Stimulated activated naive CD8-positive, alpha-beta T cell treated with anti-CD3 and anti-CD28 coated beads, Interleukin-15, Interleukin-2, amounts not matched to agents 100 ng/mL and 50 ng/mL, for 24 hours (primary cell): Measurements from ENCODE around the gene CMTM1.

ENCODE experiments used
- H3K27ac Mint-ChIP-seq: one replicate; pipeline ENCODE4 v1.8.0; 2021; ENCODE audit warnings: mild to moderate bottlenecking, mixed read lengths
- H3K27me3 Mint-ChIP-seq: one replicate; pipeline ENCODE4 v1.8.0; 2021; ENCODE audit warnings: mixed read lengths
- H3K36me3 Mint-ChIP-seq: one replicate; pipeline ENCODE4 v1.8.0; 2021; ENCODE audit warnings: low read depth, mixed read lengths
- H3K4me1 Mint-ChIP-seq: one replicate; pipeline ENCODE4 v1.8.0; 2021; ENCODE audit warnings: low read depth, mixed read lengths
- H3K4me3 Mint-ChIP-seq: one replicate; pipeline ENCODE4 v1.8.0; 2021; ENCODE audit warnings: mild to moderate bottlenecking, mixed read lengths
- H3K9me3 Mint-ChIP-seq: one replicate; pipeline ENCODE4 v1.8.0; 2021; ENCODE audit warnings: mixed read lengths

Gene CMTM1

GRCh38 chr16:66566051-66566901 is at the start of gene CMTM1:
Gene CMTM1, plus strand, starts transcription at chr16:66566439. Its CDS starts 75 bp downstream, at chr16:66566514.
- no peaks in the 10 kb centered on the region for H3K27me3 Mint-ChIP-seq
- peaks cover 48% of the 10 kb centered on the region for H3K4me1 Mint-ChIP-seq
- no peaks in the 10 kb centered on the region for H3K9me3 Mint-ChIP-seq
- no peak within 1 kb of the TSS for H3K4me3 Mint-ChIP-seq
- peaks cover 52% of the 10 kb centered on the region for H3K36me3 Mint-ChIP-seq
- H3K27ac Mint-ChIP-seq = no peak within 1 kb of the TSS

GRCh38 chr16:66516509-66516807 is 49.8 kb upstream of the CMTM1 start:
- no peaks in the 10 kb centered on the region for H3K36me3 Mint-ChIP-seq

GRCh38 chr16:66516808-66517585 is 49.2 kb upstream of the CMTM1 start:
- no peaks in the 10 kb centered on the region for H3K9me3 Mint-ChIP-seq
- H3K4me3 Mint-ChIP-seq = peak overlapping the region; percentile 82
- no peaks in the 10 kb centered on the region for H3K36me3 Mint-ChIP-seq

More at GRCh38 chr16:66516509-66516807, 49.8 kb upstream of the CMTM1 start:
- H3K9me3 Mint-ChIP-seq = no peaks in the 10 kb centered on the region
- peak overlapping the region; percentile 96 for H3K27ac Mint-ChIP-seq
- peak overlapping the region; percentile 82 for H3K4me3 Mint-ChIP-seq
- no peaks in the 10 kb centered on the region for H3K27me3 Mint-ChIP-seq
- H3K4me1 Mint-ChIP-seq = peaks cover 73% of the 10 kb centered on the region

GRCh38 chr16:66517586-66518263 is 48.5 kb upstream of the CMTM1 start:
- H3K4me3 Mint-ChIP-seq = peak overlapping the region; percentile 82
- no peaks in the 10 kb centered on the region for H3K36me3 Mint-ChIP-seq
- peak overlapping the region; percentile 96 for H3K27ac Mint-ChIP-seq
- no peaks in the 10 kb centered on the region for H3K9me3 Mint-ChIP-seq
- peaks cover 81% of the 10 kb centered on the region for H3K4me1 Mint-ChIP-seq
- H3K27me3 Mint-ChIP-seq = no peaks in the 10 kb centered on the region

More at GRCh38 chr16:66516808-66517585, 49.2 kb upstream of the CMTM1 start:
- Mint-ChIP-seq H3K27me3 (no peaks in the 10 kb centered on the region), H3K27ac (peak overlapping the region; percentile 96), H3K4me1 (peaks cover 74% of the 10 kb centered on the region)

- Mint-ChIP-seq H3K27me3 (no peaks in the 10 kb centered on the region), H3K36me3 (no peaks in the 10 kb centered on the region), H3K4me1 (peaks cover 100% of the 10 kb centered on the region), H3K9me3 (no peaks in the 10 kb centered on the region), H3K4me3 (no peak overlapping the region), H3K27ac (peak overlapping the region; percentile 97)
Observed at GRCh38 chr16:66519482-66520373, 46.5 kb upstream of the CMTM1 start.

- H3K4me3 Mint-ChIP-seq = peak overlapping the region; percentile 13
- H3K9me3 Mint-ChIP-seq = no peaks in the 10 kb centered on the region
- H3K27me3 Mint-ChIP-seq = no peaks in the 10 kb centered on the region
- peak overlapping the region; percentile 97 for H3K27ac Mint-ChIP-seq
- peaks cover 99% of the 10 kb centered on the region for H3K4me1 Mint-ChIP-seq
- no peaks in the 10 kb centered on the region for H3K36me3 Mint-ChIP-seq
Observed at GRCh38 chr16:66520406-66521170, 45.7 kb upstream of the CMTM1 start.

- Mint-ChIP-seq H3K27ac (peak overlapping the region; percentile 97), H3K4me1 (peaks cover 99% of the 10 kb centered on the region), H3K4me3 (peak overlapping the region; percentile 72), H3K36me3 (no peaks in the 10 kb centered on the region), H3K9me3 (no peaks in the 10 kb centered on the region), H3K27me3 (no peaks in the 10 kb centered on the region)
Observed at GRCh38 chr16:66521252-66521713, 45.0 kb upstream of the CMTM1 start.

GRCh38 chr16:66521951-66522771 is 44.1 kb upstream of the CMTM1 start:
- H3K4me1 Mint-ChIP-seq = peaks cover 91% of the 10 kb centered on the region
- H3K27me3 Mint-ChIP-seq = no peaks in the 10 kb centered on the region
- H3K9me3 Mint-ChIP-seq = no peaks in the 10 kb centered on the region
- H3K4me3 Mint-ChIP-seq = peak overlapping the region; percentile 72
- no peaks in the 10 kb centered on the region for H3K36me3 Mint-ChIP-seq
- peak overlapping the region; percentile 97 for H3K27ac Mint-ChIP-seq

GRCh38 chr16:66522816-66523590 is 43.2 kb upstream of the CMTM1 start:
- no peaks in the 10 kb centered on the region for H3K36me3 Mint-ChIP-seq
- H3K4me1 Mint-ChIP-seq = peaks cover 83% of the 10 kb centered on the region
- H3K27me3 Mint-ChIP-seq = no peaks in the 10 kb centered on the region
- no peaks in the 10 kb centered on the region for H3K9me3 Mint-ChIP-seq
- H3K27ac Mint-ChIP-seq = peak overlapping the region; percentile 97
- no peak overlapping the region for H3K4me3 Mint-ChIP-seq

GRCh38 chr16:66523861-66524354 is 42.3 kb upstream of the CMTM1 start:
- no peaks in the 10 kb centered on the region for H3K27me3 Mint-ChIP-seq
- peaks cover 2% of the 10 kb centered on the region for H3K36me3 Mint-ChIP-seq
- H3K27ac Mint-ChIP-seq = peak overlapping the region; percentile 97
- H3K4me3 Mint-ChIP-seq = peak overlapping the region; percentile 56
- no peaks in the 10 kb centered on the region for H3K9me3 Mint-ChIP-seq
- peaks cover 75% of the 10 kb centered on the region for H3K4me1 Mint-ChIP-seq

GRCh38 chr16:66524601-66525164 is 41.6 kb upstream of the CMTM1 start:
- Mint-ChIP-seq H3K9me3 (no peaks in the 10 kb centered on the region), H3K36me3 (peaks cover 7% of the 10 kb centered on the region), H3K27ac (peak overlapping the region; percentile 71), H3K27me3 (no peaks in the 10 kb centered on the region), H3K4me3 (no peak overlapping the region), H3K4me1 (peaks cover 75% of the 10 kb centered on the region)
